PC-9 (cell line): ENCODE data around the gene HOXA1. TPM values are rescaled to one million over a fixed set of nuclear protein-coding genes. Genes with fewer than 3 reads are reported as not detected.

ENCODE experiments used
- BruUV-seq: library from RNA; stranded (reverse); fragments of 400-500 nt; replicated peaks from 2 replicates; lab custom pipeline; 2021; lab: Mats Ljungman, UMichigan
- CTCF ChIA-PET: fragments of 300-600 bp; sonication (Branson Sonifier 250); formaldehyde crosslinking; loops from one replicate; lab custom pipeline; 2022; ENCODE audit warnings: antibody characterized with exemption; lab: Charles Lee
- POLR2A ChIA-PET: fragments of 300-600 bp; sonication (Branson Sonifier 250); formaldehyde crosslinking; loops from one replicate; lab custom pipeline; 2022; ENCODE audit warnings: antibody characterized with exemption; ENCODE audit not compliant: unreplicated experiment; lab: Charles Lee
- DNase-seq, 2 experiments: peaks; one replicate each; pipeline versions ENCODE4 v3.0.0 to v3.0.0-alpha.2; 2015 to 2022; ENCODE audit warnings: mixed read lengths in 1 of 2
- H2AFZ ChIP-seq: fragments of 200-600 bp; sonication (generic); 2 replicates; pipeline ENCODE4 v1.8.1; 2017; ENCODE audit warnings: antibody characterized with exemption
- H3F3A ChIP-seq: fragments of 200-600 bp; sonication (generic); 2 replicates; pipeline ENCODE4 v1.8.1; 2017; ENCODE audit warnings: antibody characterized with exemption, mild to moderate bottlenecking, low read depth; ENCODE audit not compliant: insufficient read depth
- H3K27ac ChIP-seq: fragments of 200-600 bp; sonication (generic); 2 replicates; pipeline ENCODE4 v1.6.1; 2016; ENCODE audit warnings: mixed run types
- H3K27me3 ChIP-seq: fragments of 200-600 bp; sonication (generic); 2 replicates; pipeline ENCODE4 v1.6.1; 2016; ENCODE audit warnings: low read depth, mixed run types; ENCODE audit not compliant: insufficient read depth
- H3K36me3 ChIP-seq: fragments of 200-600 bp; sonication (generic); 2 replicates; pipeline ENCODE4 v1.6.1; 2016; ENCODE audit warnings: low read depth, mixed run types
- H3K4me1 ChIP-seq: fragments of 200-600 bp; sonication (generic); replicated peaks from 2 replicates; pipeline ENCODE4 v1.6.1; 2016; ENCODE audit warnings: mixed run types; ENCODE audit not compliant: insufficient read depth
- H3K4me2 ChIP-seq: fragments of 200-600 bp; sonication (generic); 2 replicates; pipeline ENCODE4 v1.6.1; 2017; ENCODE audit warnings: mixed run types
- H3K4me3 ChIP-seq: fragments of 200-600 bp; sonication (generic); 2 replicates; pipeline ENCODE4 v1.6.1; 2016; ENCODE audit warnings: mixed run types
- H3K79me2 ChIP-seq: fragments of 200-600 bp; sonication (generic); 2 replicates; pipeline ENCODE4 v1.6.1; 2017; ENCODE audit warnings: low read depth, mixed run types
- H3K9me2 ChIP-seq: fragments of 200-600 bp; sonication (generic); 2 replicates; pipeline ENCODE4 v1.8.1; 2017; ENCODE audit warnings: mild to moderate bottlenecking; ENCODE audit not compliant: insufficient read depth
- H3K9me3 ChIP-seq: fragments of 200-600 bp; sonication (generic); 2 replicates; pipeline ENCODE4 v1.8.1; 2016; ENCODE audit warnings: low read depth; ENCODE audit not compliant: insufficient read depth
- H4K20me1 ChIP-seq: fragments of 200-600 bp; sonication (generic); 2 replicates; pipeline ENCODE4 v1.8.1; 2017; ENCODE audit not compliant: insufficient read depth
- CTCF ChIP-seq: fragments of 200-600 bp; sonication (generic); conservative IDR thresholded peaks from 2 replicates; pipeline ENCODE4 v1.6.1; 2017; ENCODE audit warnings: mixed run types, antibody characterized with exemption, mild to moderate bottlenecking, moderate library complexity
- EZH2 ChIP-seq: fragments of 200-600 bp; sonication (generic); IDR thresholded peaks from 2 replicates; pipeline ENCODE4 v1.8.0; 2017; ENCODE audit warnings: antibody characterized with exemption, low read depth
- intact Hi-C: fragments of 100-400 bp; cut with micrococcal nuclease; formaldehyde crosslinking; loops from one replicate; pipeline ENCODE4 v1.10.0; 2022; ENCODE audit not compliant: unreplicated experiment
- total RNA-seq: library from RNA; stranded (reverse); gene quantifications from 2 replicates; pipeline ENCODE4 v1.2.3, GENCODE V29; 2021

Gene HOXA1
- total RNA-seq, 1 experiment from 2014 or later, result 2.2 TPM

- H3K4me3 ChIP-seq, result no peak overlapping the region
- peaks cover 9% of the 10 kb centered on the region; the same call in 1 of the 2 replicates for H3K4me1 ChIP-seq
- H3F3A ChIP-seq, result peaks cover 27% of the 10 kb centered on the region
- H3K9me2 ChIP-seq, result no peaks in the 10 kb centered on the region
- no peak overlapping the region for H3K4me2 ChIP-seq
- no peaks in the 10 kb centered on the region for H3K9me3 ChIP-seq
- BruUV-seq, result no TSS peak
- peaks cover 11% of the 10 kb centered on the region; the same call in 1 of the 2 replicates for H3K36me3 ChIP-seq
- TF ChIP-seq EZH2, result no peak
- no peak for TF ChIP-seq CTCF
- intact Hi-C loops, result no loop called here
- H3K27ac ChIP-seq, result no peak overlapping the region
- no peaks in the 10 kb centered on the region for H3K27me3 ChIP-seq
- ChIA-PET POLR2A (interaction anchor here (0.6 kb wide), 1 partner anchor 11 kb away, joined by 4 read pairs; no protein-coding TSS in a partner anchor), CTCF (no interaction called here)
- H3K79me2 ChIP-seq, result 0 out of 2 replicates have a peak, but pooled peaks cover 5% of the 10 kb centered on the region
- no peak for DNase-seq
- no peak overlapping the region for H2AFZ ChIP-seq
- no peaks in the 10 kb centered on the region for H4K20me1 ChIP-seq
These were observed 27.8 kb upstream of the HOXA1 start for GRCh38 chr7:27123477-27124053.

- Histone ChIP-seq H3K27ac (no peak overlapping the region), H2AFZ (no peak overlapping the region), H3K9me3 (no peaks in the 10 kb centered on the region), H3K4me3 (no peak overlapping the region), H3K27me3 (no peaks in the 10 kb centered on the region), H3F3A (peaks cover 32% of the 10 kb centered on the region), H3K36me3 (peaks cover 16% of the 10 kb centered on the region), H3K79me2 (peaks cover 10% of the 10 kb centered on the region), H3K9me2 (no peaks in the 10 kb centered on the region), H3K4me2 (no peak overlapping the region), H3K4me1 (peaks cover 9% of the 10 kb centered on the region), H4K20me1 (no peaks in the 10 kb centered on the region)
- ChIA-PET POLR2A (no interaction called here), CTCF (interaction anchor here (0.6 kb wide), 1 partner anchor 387 kb away, joined by 4 read pairs; no protein-coding TSS in a partner anchor)
- intact Hi-C loops, result no loop called here
- BruUV-seq, result no TSS peak
- DNase-seq, result no peak
- no peak for TF ChIP-seq CTCF
- no peak for TF ChIP-seq EZH2
These were observed 27.2 kb upstream of the HOXA1 start for GRCh38 chr7:27123007-27123476.

- no peaks in the 10 kb centered on the region for H3K9me2 ChIP-seq
- DNase-seq, result no peak
- CTCF ChIA-PET, result interaction anchor here (0.6 kb wide), 1 partner anchor 386 kb away, joined by 4 read pairs; no protein-coding TSS in a partner anchor
- H3K27ac ChIP-seq, result no peak overlapping the region
- no peak overlapping the region for H2AFZ ChIP-seq
- H3K36me3 ChIP-seq, result peaks cover 22% of the 10 kb centered on the region
- intact Hi-C loops, result no loop called here
- peaks cover 10% of the 10 kb centered on the region for H3K4me1 ChIP-seq
- peaks cover 17% of the 10 kb centered on the region for H3K79me2 ChIP-seq
- BruUV-seq, result no TSS peak
- no peaks in the 10 kb centered on the region for H3K27me3 ChIP-seq
- peaks cover 34% of the 10 kb centered on the region for H3F3A ChIP-seq
- no peaks in the 10 kb centered on the region for H3K9me3 ChIP-seq
- no peak overlapping the region for H3K4me3 ChIP-seq
- TF ChIP-seq EZH2, result no peak
- TF ChIP-seq CTCF, result no peak
- H4K20me1 ChIP-seq, result no peaks in the 10 kb centered on the region
- H3K4me2 ChIP-seq, result no peak overlapping the region
- POLR2A ChIA-PET, result interaction anchor here (0.5 to 0.7 kb wide), 3 partner anchors 22 to 265 kb away, joined by 4 to 8 read pairs (median 6); no protein-coding TSS in a partner anchor
These were observed 26.5 kb upstream of the HOXA1 start for GRCh38 chr7:27122077-27122910.
